CD4-positive, CD25-positive, alpha-beta regulatory T cell (primary cell): Measurements from ENCODE around the gene OR4C6. TPM values are rescaled to one million over a fixed set of nuclear protein-coding genes. Genes with fewer than 3 reads are reported as not detected.

ENCODE experiments used
- ATAC-seq, 2 donors: fragments of 150-1000 bp; cut with Tn5 transposase; one replicate each; pipeline ENCODE4 v1.10.0; 2021; ENCODE audit warnings: low read depth in 2 of 2, moderate number of reproducible peaks in 2 of 2, moderate library complexity in 1 of 2
- DNase-seq, 3 donors: peaks; one replicate each; pipeline versions ENCODE4 v3.0.0 to v3.0.0-alpha.2; 2012 to 2022; ENCODE audit warnings: mixed read lengths in 1 of 3
- H3K27ac ChIP-seq: one replicate; pipeline ENCODE4 v1.7.0; 2013; ENCODE audit warnings: mild to moderate bottlenecking, low read length; ENCODE audit not compliant: insufficient read depth, poor library complexity, severe bottlenecking
- H3K27me3 ChIP-seq: one replicate; pipeline ENCODE4 v1.7.0; 2013; ENCODE audit warnings: low read length; ENCODE audit not compliant: control insufficient read depth, insufficient read depth
- H3K36me3 ChIP-seq: one replicate; pipeline ENCODE4 v1.7.0; 2013; ENCODE audit warnings: mild to moderate bottlenecking, low read length, moderate library complexity; ENCODE audit not compliant: control insufficient read depth, insufficient read depth
- H3K4me1 ChIP-seq: 2 replicates; pipeline ENCODE4 v1.7.0; 2013; ENCODE audit warnings: mild to moderate bottlenecking, low read length; ENCODE audit not compliant: insufficient read depth, control insufficient read depth, poor library complexity, severe bottlenecking
- H3K4me3 ChIP-seq: one replicate; pipeline ENCODE4 v1.7.0; 2013; ENCODE audit warnings: low read depth, mild to moderate bottlenecking, low read length, moderate library complexity
- H3K9me3 ChIP-seq, 2 experiments: 1 replicate in 1 of 2; 2 replicates in 1 of 2; pipeline ENCODE4 v1.7.0; 2013; ENCODE audit warnings: low read length in 2 of 2, mild to moderate bottlenecking in 1 of 2, moderate library complexity in 1 of 2; ENCODE audit not compliant: control insufficient read depth in 2 of 2
- H3K27ac Mint-ChIP-seq, 3 donors: one replicate each; pipeline ENCODE4 v1.8.0; 2020 to 2022; ENCODE audit warnings: mild to moderate bottlenecking in 3 of 3, mixed read lengths in 3 of 3, moderate library complexity in 2 of 3
- H3K27me3 Mint-ChIP-seq: one replicate; pipeline ENCODE4 v1.8.0; 2022; ENCODE audit warnings: mild to moderate bottlenecking, mixed read lengths
- H3K36me3 Mint-ChIP-seq: one replicate; pipeline ENCODE4 v1.8.0; 2020; ENCODE audit warnings: mixed read lengths
- H3K4me1 Mint-ChIP-seq, 4 donors: one replicate each; pipeline ENCODE4 v1.8.0; 2020 to 2022; ENCODE audit warnings: mixed read lengths in 4 of 4, mild to moderate bottlenecking in 1 of 4
- H3K4me3 Mint-ChIP-seq, 4 donors: one replicate each; pipeline ENCODE4 v1.8.0; 2020 to 2022; ENCODE audit warnings: mild to moderate bottlenecking in 4 of 4, mixed read lengths in 4 of 4, moderate library complexity in 3 of 4
- H3K9me3 Mint-ChIP-seq, 7 donors: one replicate each; pipeline ENCODE4 v1.8.0; 2020 to 2022; ENCODE audit warnings: mixed read lengths in 7 of 7, mild to moderate bottlenecking in 3 of 7, moderate library complexity in 2 of 7
- polyA plus RNA-seq, 4 donors: library from polyadenylated mRNA; unstranded; fragments of 300-500 nt; fragmentation: Illumina TruSeq; gene quantifications; one replicate each; pipeline ENCODE4 v1.2.3, GENCODE V29; 2021
- total RNA-seq: library from RNA; stranded (reverse); gene quantifications from one replicate; pipeline ENCODE4 v1.2.3, GENCODE V29; 2022

The OR4C6 gene
- total RNA-seq (not detected), polyA plus RNA-seq (not detected)

GRCh38 chr11:55661901-55662300 is at the start of gene OR4C6:
OR4C6 (plus strand) TSS chr11:55662201; CDS start chr11:55665167, 2,966 bp downstream.
- no peaks in the 10 kb centered on the region for H3K4me1 Mint-ChIP-seq

GRCh38 chr11:55624531-55624930 is 37.5 kb upstream of the OR4C6 start:
- Mint-ChIP-seq H3K4me3 (no peak overlapping the region), H3K4me1 (no peaks in the 10 kb centered on the region), H3K27ac (no peak overlapping the region), H3K9me3 (peaks cover 5 to 33% (median 10%) of the 10 kb centered on the region in 7 donors), H3K36me3 (no peaks in the 10 kb centered on the region), H3K27me3 (peaks cover 4% of the 10 kb centered on the region)
- DNase-seq (no peak), ATAC-seq (no peak)
- Histone ChIP-seq H3K27me3 (no peaks in the 10 kb centered on the region), H3K4me3 (no peak overlapping the region), H3K27ac (no peak overlapping the region), H3K9me3 (peaks cover 0 to 9% of the 10 kb centered on the region in 2 experiments), H3K36me3 (no peaks in the 10 kb centered on the region), H3K4me1 (no peaks in the 10 kb centered on the region)

More at GRCh38 chr11:55661901-55662300, at the start of gene OR4C6:
- H3K4me3 ChIP-seq: no peak within 1 kb of the TSS
- H3K27me3 ChIP-seq: no peaks in the 10 kb centered on the region
- H3K36me3 Mint-ChIP-seq: no peaks in the 10 kb centered on the region
- no peaks in the 10 kb centered on the region for H3K4me1 ChIP-seq
- H3K4me3 Mint-ChIP-seq: no peak within 1 kb of the TSS
- H3K9me3 ChIP-seq: peaks cover 0 to 5% of the 10 kb centered on the region in 2 experiments
- no peak within 1 kb of the TSS for H3K27ac Mint-ChIP-seq
- no peaks in the 10 kb centered on the region for H3K36me3 ChIP-seq
- peaks cover 0 to 33% (median 7%) of the 10 kb centered on the region in 7 donors for H3K9me3 Mint-ChIP-seq
- ATAC-seq: no peak
- DNase-seq: no peak
- no peaks in the 10 kb centered on the region for H3K27me3 Mint-ChIP-seq
- no peak within 1 kb of the TSS for H3K27ac ChIP-seq

GRCh38 chr11:55634813-55635212 is 27.2 kb upstream of the OR4C6 start, which contains the start of gene OR4P4:
OR4P4 (plus strand) TSS chr11:55635113.
- peaks cover 0 to 7% of the 10 kb centered on the region in 2 experiments for H3K9me3 ChIP-seq
- ATAC-seq: no peak
- no peak within 1 kb of the TSS for H3K4me3 Mint-ChIP-seq
- no peaks in the 10 kb centered on the region for H3K27me3 Mint-ChIP-seq
- no peaks in the 10 kb centered on the region for H3K36me3 ChIP-seq
- H3K27me3 ChIP-seq: no peaks in the 10 kb centered on the region
- no peak for DNase-seq
- no peaks in the 10 kb centered on the region for H3K4me1 Mint-ChIP-seq
- no peak within 1 kb of the TSS for H3K4me3 ChIP-seq
- H3K27ac Mint-ChIP-seq: no peak within 1 kb of the TSS
- no peak within 1 kb of the TSS for H3K27ac ChIP-seq
- no peaks in the 10 kb centered on the region for H3K36me3 Mint-ChIP-seq
- no peaks in the 10 kb centered on the region for H3K4me1 ChIP-seq
- H3K9me3 Mint-ChIP-seq: peaks cover 0 to 24% (median 2%) of the 10 kb centered on the region in 7 donors

- no peaks in the 10 kb centered on the region for H3K36me3 ChIP-seq
- peaks cover 0 to 35% (median 4%) of the 10 kb centered on the region in 7 donors for H3K9me3 Mint-ChIP-seq
- DNase-seq: no peak
- no peaks in the 10 kb centered on the region for H3K27me3 Mint-ChIP-seq
- no peaks in the 10 kb centered on the region for H3K27me3 ChIP-seq
- no peak within 1 kb of the TSS for H3K4me3 Mint-ChIP-seq
- H3K4me1 Mint-ChIP-seq: no peaks in the 10 kb centered on the region
- H3K36me3 Mint-ChIP-seq: no peaks in the 10 kb centered on the region
- H3K27ac Mint-ChIP-seq: no peak within 1 kb of the TSS
- no peaks in the 10 kb centered on the region for H3K4me1 ChIP-seq
- peaks cover 0 to 3% of the 10 kb centered on the region in 2 experiments for H3K9me3 ChIP-seq
- ATAC-seq: no peak
- no peak within 1 kb of the TSS for H3K27ac ChIP-seq
- H3K4me3 ChIP-seq: no peak within 1 kb of the TSS
These were observed 14.0 kb upstream of the OR4C6 start, which contains the start of gene OR4S2 for GRCh38 chr11:55648027-55648426. OR4S2 (plus strand) TSS chr11:55648327; CDS start chr11:55650904, 2,577 bp downstream.

GRCh38 chr11:55652560-55652959 is 9.4 kb upstream of the OR4C6 start:
- Histone ChIP-seq H3K4me1 (no peaks in the 10 kb centered on the region), H3K27ac (no peak overlapping the region), H3K27me3 (no peaks in the 10 kb centered on the region), H3K9me3 (peaks cover 0 to 3% of the 10 kb centered on the region in 2 experiments), H3K36me3 (no peaks in the 10 kb centered on the region), H3K4me3 (no peak overlapping the region)
- H3K36me3 Mint-ChIP-seq: no peaks in the 10 kb centered on the region
- H3K4me1 Mint-ChIP-seq: no peaks in the 10 kb centered on the region
- DNase-seq (no peak), ATAC-seq (no peak)
- H3K4me3 Mint-ChIP-seq: no peak overlapping the region
- no peak overlapping the region for H3K27ac Mint-ChIP-seq
- H3K27me3 Mint-ChIP-seq: no peaks in the 10 kb centered on the region
- peaks cover 0 to 27% (median 0%) of the 10 kb centered on the region in 7 donors for H3K9me3 Mint-ChIP-seq

- H3K27me3 Mint-ChIP-seq: no peaks in the 10 kb centered on the region
- no peaks in the 10 kb centered on the region for H3K9me3 ChIP-seq
- H3K4me3 ChIP-seq: no peak overlapping the region
- no peaks in the 10 kb centered on the region for H3K27me3 ChIP-seq
- no peaks in the 10 kb centered on the region for H3K36me3 ChIP-seq
- DNase-seq (no peak), ATAC-seq (no peak)
- H3K27ac ChIP-seq: no peak overlapping the region
- peaks cover 0 to 24% (median 2%) of the 10 kb centered on the region in 7 donors for H3K9me3 Mint-ChIP-seq
- H3K36me3 Mint-ChIP-seq: no peaks in the 10 kb centered on the region
- H3K4me1 Mint-ChIP-seq: no peaks in the 10 kb centered on the region
- H3K4me1 ChIP-seq: no peaks in the 10 kb centered on the region
- H3K4me3 Mint-ChIP-seq: no peak overlapping the region
- H3K27ac Mint-ChIP-seq: no peak overlapping the region
These were observed 6.9 kb upstream of the OR4C6 start for GRCh38 chr11:55655096-55655495.

- H3K4me3 Mint-ChIP-seq: no peak overlapping the region
- H3K27ac ChIP-seq: no peak overlapping the region
- ATAC-seq: no peak
- DNase-seq: no peak
- no peaks in the 10 kb centered on the region for H3K27me3 Mint-ChIP-seq
- no peak overlapping the region for H3K27ac Mint-ChIP-seq
- H3K9me3 ChIP-seq: no peaks in the 10 kb centered on the region
- H3K9me3 Mint-ChIP-seq: peaks cover 0 to 27% (median 3%) of the 10 kb centered on the region in 7 donors
- no peaks in the 10 kb centered on the region for H3K36me3 Mint-ChIP-seq
- H3K4me1 ChIP-seq: no peaks in the 10 kb centered on the region
- H3K4me3 ChIP-seq: no peak overlapping the region
- H3K27me3 ChIP-seq: no peaks in the 10 kb centered on the region
- no peaks in the 10 kb centered on the region for H3K36me3 ChIP-seq
- no peaks in the 10 kb centered on the region for H3K4me1 Mint-ChIP-seq
These were observed 3.9 kb upstream of the OR4C6 start for GRCh38 chr11:55658031-55658573.

- Mint-ChIP-seq H3K4me3 (no peak overlapping the region), H3K27ac (no peak overlapping the region), H3K27me3 (no peaks in the 10 kb centered on the region), H3K9me3 (peaks cover 0 to 32% (median 4%) of the 10 kb centered on the region in 7 donors), H3K36me3 (no peaks in the 10 kb centered on the region), H3K4me1 (no peaks in the 10 kb centered on the region)
- Histone ChIP-seq H3K4me3 (no peak overlapping the region), H3K36me3 (no peaks in the 10 kb centered on the region), H3K4me1 (no peaks in the 10 kb centered on the region), H3K27me3 (no peaks in the 10 kb centered on the region), H3K9me3 (no peaks in the 10 kb centered on the region), H3K27ac (no peak overlapping the region)
- DNase-seq (no peak), ATAC-seq (no peak)
These were observed 3.4 kb upstream of the OR4C6 start for GRCh38 chr11:55658608-55659007.
